GM12878 (cell line): Measurements from ENCODE around the gene RDH5. TPM values are rescaled to one million over a fixed set of nuclear protein-coding genes. Genes with fewer than 3 reads are reported as not detected.

Source experiments
- ATAC-seq: fragments of 200-7000 bp; cut with Tn5 transposase; 3 replicates; pipeline ENCODE4 v1.9.1; 2020; ENCODE audit warnings: mild to moderate bottlenecking, moderate library complexity
- BruUV-seq: library from RNA; stranded (reverse); fragments of 400-500 nt; replicated peaks from 2 replicates; lab custom pipeline; 2021; lab: Mats Ljungman, UMichigan
- CTCF ChIA-PET: fragments of 300-600 bp; sonication (Branson Sonifier 250); formaldehyde crosslinking; extraction: SDS; loops from one replicate; lab custom pipeline; 2021; ENCODE audit warnings: inconsistent platforms; lab: Yijun Ruan, JAX
- POLR2A ChIA-PET: fragments of 350-600 bp; formaldehyde crosslinking; extraction: SDS; loops from one replicate; lab custom pipeline; 2021; ENCODE audit warnings: inconsistent platforms; lab: Charles Lee
- RAD21 ChIA-PET: fragments of 300-600 bp; sonication (Branson Sonifier 250); formaldehyde crosslinking; loops from one replicate; lab custom pipeline; 2023; ENCODE audit warnings: antibody characterized with exemption; ENCODE audit not compliant: unreplicated experiment; lab: Charles Lee
- SMC1A ChIA-PET: fragments of 300-600 bp; sonication (Branson Sonifier 250); formaldehyde crosslinking; loops from one replicate; lab custom pipeline; 2023; ENCODE audit not compliant: unreplicated experiment, uncharacterized antibody; lab: Charles Lee
- DNase-seq: peaks from one replicate; pipeline ENCODE4 v3.0.0-alpha.2; 2011; ENCODE audit warnings: low read depth, low spot score
- FAIRE-seq: peaks from 3 replicates; lab custom pipeline; 2011; peaks lifted over from hg19 to GRCh38; lab: Jason Lieb, UNC
- H2AFZ ChIP-seq: 2 replicates; pipeline ENCODE4 v1.6.0; 2011; ENCODE audit warnings: low read depth, low read length, control low read depth; ENCODE audit not compliant: control insufficient read depth
- H3K27ac ChIP-seq: 2 replicates; pipeline ENCODE4 v1.5.1; 2011; ENCODE audit warnings: control low read depth; ENCODE audit not compliant: control insufficient read depth, insufficient read depth
- H3K27me3 ChIP-seq, 2 experiments: replicated peaks in 1 of 2; 2 replicates each; pipeline versions ENCODE4 v1.6.0 to v1.6.1; 2011; ENCODE audit warnings: low read length in 1 of 2; ENCODE audit not compliant: control insufficient read depth in 2 of 2, insufficient read depth in 2 of 2
- H3K36me3 ChIP-seq, 2 experiments: 2 replicates each; pipeline ENCODE4 v1.5.1; 2011; ENCODE audit warnings: low read length in 1 of 2; ENCODE audit not compliant: control insufficient read depth in 2 of 2, insufficient read depth in 2 of 2
- H3K4me1 ChIP-seq: 2 replicates; pipeline ENCODE4 v1.6.1; 2011; ENCODE audit warnings: mild to moderate bottlenecking, low read length, moderate library complexity, mixed read lengths; ENCODE audit not compliant: control insufficient read depth, insufficient read depth
- H3K4me2 ChIP-seq: 2 replicates; pipeline ENCODE4 v1.6.0; 2011; ENCODE audit warnings: control low read depth; ENCODE audit not compliant: control insufficient read depth, insufficient read depth
- H3K4me3 ChIP-seq: fragments of 200-600 bp; sonication (generic); 2 replicates; pipeline ENCODE4 v1.5.1; 2016
- H3K79me2 ChIP-seq: 2 replicates; pipeline ENCODE4 v1.6.0; 2011; ENCODE audit warnings: low read length; ENCODE audit not compliant: control insufficient read depth, insufficient read depth
- H3K9ac ChIP-seq: 2 replicates; pipeline ENCODE4 v1.8.0; 2011; ENCODE audit warnings: low read length, control low read depth, mixed read lengths; ENCODE audit not compliant: control insufficient read depth, insufficient read depth
- H3K9me3 ChIP-seq: replicated peaks from 3 replicates; pipeline ENCODE4 v1.5.1; 2011; ENCODE audit warnings: mild to moderate bottlenecking, low read length; ENCODE audit not compliant: control insufficient read depth, insufficient read depth
- H4K20me1 ChIP-seq: 2 replicates; pipeline ENCODE4 v1.6.0; 2011; ENCODE audit not compliant: control insufficient read depth, insufficient read depth
- ATF2 ChIP-seq: IDR thresholded peaks from 2 replicates; pipeline ENCODE4 v1.6.1; 2012; ENCODE audit warnings: low read length, inconsistent platforms
- CHD2 ChIP-seq: IDR thresholded peaks from 2 replicates; pipeline ENCODE4 v1.6.1; 2011; ENCODE audit warnings: low read depth, low read length, improper control_type of control experiment, borderline replicate concordance
- FOS ChIP-seq: IDR thresholded peaks from 3 replicates; pipeline ENCODE4 v1.6.1; 2011; ENCODE audit warnings: borderline replicate concordance; ENCODE audit not compliant: insufficient read length; ENCODE audit errors: extremely low read depth
- KDM1A ChIP-seq: fragments of 200-600 bp; sonication (generic); IDR thresholded peaks from 2 replicates; pipeline ENCODE4 v1.6.1; 2016; ENCODE audit warnings: borderline replicate concordance
- SMC3 ChIP-seq: IDR thresholded peaks from 2 replicates; pipeline ENCODE4 v1.6.1; 2011; ENCODE audit warnings: low read length, improper control_type of control experiment, borderline replicate concordance
- SPI1 ChIP-seq: IDR thresholded peaks from 2 replicates; pipeline ENCODE4 v1.6.1; 2011; ENCODE audit warnings: low read depth, mild to moderate bottlenecking, low read length, moderate library complexity, borderline replicate concordance; ENCODE audit not compliant: insufficient read depth
- SRF ChIP-seq, 2 experiments: IDR thresholded peaks; 2 replicates each; pipeline ENCODE4 v1.6.1; 2011; ENCODE audit warnings: low read depth in 2 of 2, low read length in 2 of 2, mild to moderate bottlenecking in 1 of 2, moderate library complexity in 1 of 2
- TAF1 ChIP-seq: IDR thresholded peaks from 2 replicates; pipeline ENCODE4 v1.6.1; 2011; ENCODE audit warnings: mild to moderate bottlenecking, low read depth, low read length, borderline replicate concordance
- TBL1XR1 ChIP-seq: IDR thresholded peaks from 2 replicates; pipeline ENCODE4 v1.6.1; 2012; ENCODE audit warnings: low read depth, low read length, improper control_type of control experiment
- ZBTB4 ChIP-seq: fragments of 450-650 bp; formaldehyde crosslinking; IDR thresholded peaks from 2 replicates; pipeline ENCODE4 v1.4.0; 2022; ENCODE audit warnings: mild to moderate bottlenecking, moderate library complexity
- WGBS: methylation state at CpG from one replicate; pipeline ENCODE4 v1.1.6; 2016; ENCODE audit warnings: low lambda C conversion rate; ENCODE audit not compliant: insufficient replicate concordance, insufficient coverage; ENCODE audit errors: missing lambda C conversion rate; 5-methylcytosine and 5-hydroxymethylcytosine counted together
- in situ Hi-C: fragments of 300-500 bp; cut with MboI; formaldehyde crosslinking; loops from 9 replicates; pipeline ENCODE4 v1.14.3; 2018; ENCODE audit warnings: mixed read lengths
- intact Hi-C: fragments of 100-400 bp; cut with micrococcal nuclease; formaldehyde crosslinking; loops from one replicate; pipeline ENCODE4 v1.14.2; 2022; ENCODE audit not compliant: unreplicated experiment
- polyA plus RNA-seq, 11 experiments: library from polyadenylated mRNA; depleted of rRNA in 4 of 11; unstranded in 6 of 11; stranded (reverse) in 5 of 11; fragments of >200 nt; fragmentation: Nextera tagmentation in 4 of 11; fragmentation: Illumina TruSeq in 1 of 11; extraction: Ambion mirVana in 4 of 11; extraction: Trizol in 1 of 11; gene quantifications; 1 replicate in 1 of 11; 2 replicates in 10 of 11; pipeline versions ENCODE4 v1.2.1 to v1.2.3, GENCODE V29; 2011 to 2016; ENCODE audit warnings: inconsistent platforms in 2 of 11, missing spikeins in 2 of 11, low read depth in 1 of 11
- total RNA-seq, 4 experiments: library from RNA; depleted of rRNA in 3 of 4; stranded (reverse); fragments of >200 nt in 3 of 4; fragmentation: Illumina TruSeq in 1 of 4; extraction: Trizol in 1 of 4; gene quantifications; 2 replicates each; pipeline versions ENCODE4 v1.2.1 to v1.2.3, GENCODE V29; 2013 to 2021
- TF ChIP-seq, protein P1 (sequence below): IDR thresholded peaks from 2 replicates; pipeline ENCODE4 v1.6.1; 2012; ENCODE audit warnings: low read depth, low read length, improper control_type of control experiment
- TF ChIP-seq, protein P2 (sequence below): fragments of 450-650 bp; formaldehyde crosslinking; IDR thresholded peaks from 2 replicates; pipeline ENCODE4 v1.5.0; 2022; ENCODE audit warnings: mild to moderate bottlenecking, missing genetic modification characterization

RDH5 gene
- total and polyA plus RNA-seq, 10 of the 15 experiments (the other 5 are each of a cell fraction or from before 2014, with no cell fraction given): 2.6 to 11.6 (median 7.3) TPM

GRCh38 chr12:55738123-55739024 lies 18.2 kb downstream of the RDH5 start:
- Histone ChIP-seq H3K4me1 (peaks cover 7% of the 10 kb centered on the region), H3K9me3 (no peaks in the 10 kb centered on the region), H3K36me3 (no peaks in the 10 kb centered on the region), H3K9ac (peak overlapping the region; percentile 79), H2AFZ (peak overlapping the region; percentile 91), H4K20me1 (no peaks in the 10 kb centered on the region), H3K4me3 (peak overlapping the region; percentile 78), H3K27me3 (no peaks in the 10 kb centered on the region), H3K79me2 (no peaks in the 10 kb centered on the region), H3K4me2 (peak overlapping the region; percentile 91), H3K27ac (peak overlapping the region; percentile 45)
- no TSS peak for BruUV-seq
- ChIA-PET POLR2A (interaction anchor here (0.5 to 2.9 kb wide), 25 partner anchors 9 to 450 kb away, joined by 3 to 36 read pairs (median 5); partner anchors contain the start of genes BLOC1S1, CD63, DNAJC14 and PA2G4), SMC1A (interaction anchor here (0.6 to 5.2 kb wide), 63 partner anchors 9 to 758 kb away, joined by 3 to 51 read pairs (median 6); partner anchors contain the start of genes BLOC1S1, CD63, DGKA and ESYT1), CTCF (interaction anchor here (0.6 to 7.1 kb wide), 78 partner anchors 8 to 890 kb away, joined by 3 to 205 read pairs (median 7); partner anchors contain the start of genes BLOC1S1, CD63, DGKA and DNAJC14), RAD21 (interaction anchor here (0.6 to 7.7 kb wide), 57 partner anchors 9 to 764 kb away, joined by 3 to 113 read pairs (median 7); partner anchors contain the start of genes BLOC1S1, CD63, DNAJC14 and ESYT1)
- DNase-seq (peak; percentile 77), ATAC-seq (peak; percentile 93), FAIRE-seq (peak; percentile 86)
- intact Hi-C loops: loop anchor here (1.0 to 10.0 kb wide), 10 partner anchors 59 to 446 kb away; partner anchors contain the start of genes PA2G4, RPL41, RPS26 and SARNP
- in situ Hi-C loops: loop anchor here (5.0 kb wide), 2 partner anchors 204 to 294 kb away; no protein-coding TSS in a partner anchor
- 2% methylated on average over 14 of the region's 14 CpGs for WGBS
- peak; percentile 78 for TF ChIP-seq SMC3
- no peak for TF ChIP-seq ZBTB4 (CRISPR knock-in tag)
- TF ChIP-seq TAF1: 0 out of 2 replicates have a peak, but pooled peaks have one; percentile 31
- TF ChIP-seq KDM1A: no peak
- no peak for TF ChIP-seq SRF (IDR thresholded peaks at IDR 0.05; ENCODE audit: low read depth in 2 of 2, low read length in 2 of 2)
- peak; percentile 54; the same call in 1 of the 2 replicates for TF ChIP-seq SPI1
- TF ChIP-seq CHD2: no peak
- TF ChIP-seq, protein P1, sequence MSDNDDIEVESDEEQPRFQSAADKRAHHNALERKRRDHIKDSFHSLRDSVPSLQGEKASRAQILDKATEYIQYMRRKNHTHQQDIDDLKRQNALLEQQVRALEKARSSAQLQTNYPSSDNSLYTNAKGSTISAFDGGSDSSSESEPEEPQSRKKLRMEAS: no peak
- TF ChIP-seq FOS: no peak
- no peak for TF ChIP-seq ATF2
- TF ChIP-seq, protein P2, sequence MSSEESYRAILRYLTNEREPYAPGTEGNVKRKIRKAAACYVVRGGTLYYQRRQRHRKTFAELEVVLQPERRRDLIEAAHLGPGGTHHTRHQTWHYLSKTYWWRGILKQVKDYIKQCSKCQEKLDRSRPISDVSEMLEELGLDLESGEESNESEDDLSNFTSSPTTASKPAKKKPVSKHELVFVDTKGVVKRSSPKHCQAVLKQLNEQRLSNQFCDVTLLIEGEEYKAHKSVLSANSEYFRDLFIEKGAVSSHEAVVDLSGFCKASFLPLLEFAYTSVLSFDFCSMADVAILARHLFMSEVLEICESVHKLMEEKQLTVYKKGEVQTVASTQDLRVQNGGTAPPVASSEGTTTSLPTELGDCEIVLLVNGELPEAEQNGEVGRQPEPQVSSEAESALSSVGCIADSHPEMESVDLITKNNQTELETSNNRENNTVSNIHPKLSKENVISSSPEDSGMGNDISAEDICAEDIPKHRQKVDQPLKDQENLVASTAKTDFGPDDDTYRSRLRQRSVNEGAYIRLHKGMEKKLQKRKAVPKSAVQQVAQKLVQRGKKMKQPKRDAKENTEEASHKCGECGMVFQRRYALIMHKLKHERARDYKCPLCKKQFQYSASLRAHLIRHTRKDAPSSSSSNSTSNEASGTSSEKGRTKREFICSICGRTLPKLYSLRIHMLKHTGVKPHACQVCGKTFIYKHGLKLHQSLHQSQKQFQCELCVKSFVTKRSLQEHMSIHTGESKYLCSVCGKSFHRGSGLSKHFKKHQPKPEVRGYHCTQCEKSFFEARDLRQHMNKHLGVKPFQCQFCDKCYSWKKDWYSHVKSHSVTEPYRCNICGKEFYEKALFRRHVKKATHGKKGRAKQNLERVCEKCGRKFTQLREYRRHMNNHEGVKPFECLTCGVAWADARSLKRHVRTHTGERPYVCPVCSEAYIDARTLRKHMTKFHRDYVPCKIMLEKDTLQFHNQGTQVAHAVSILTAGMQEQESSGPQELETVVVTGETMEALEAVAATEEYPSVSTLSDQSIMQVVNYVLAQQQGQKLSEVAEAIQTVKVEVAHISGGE (CRISPR knock-in tag): no peak
- TF ChIP-seq TBL1XR1: no peak
